ENCODE data around the gene EIF4E3.
A peak's percentile ranks its signal among the peaks of the same experiment; 100 is the strongest.

The EIF4E3 gene

GRCh38 chr3:71714595-71714994 is 10.6 kb downstream of the EIF4E3 start:
- Histone ChIP-seq H3K27me3 (ENCODE audit: low read length) (no peaks in the 10 kb centered on the region), H3K36me3 (ENCODE audit: low read length) (no peaks in the 10 kb centered on the region), H3K9ac (ENCODE audit: low read length) (no peak overlapping the region), H2AFZ (ENCODE audit: low read depth, low read length, severe bottlenecking) (no peak overlapping the region), H3F3A (ENCODE audit: insufficient read depth) (no peaks in the 10 kb centered on the region), H3K4me2 (ENCODE audit: low read depth, low read length, poor library complexity, severe bottlenecking) (no peak overlapping the region), H3K9me3 (ENCODE audit: insufficient read depth, low read length) (no peaks in the 10 kb centered on the region), H4K20me1 (ENCODE audit: low read depth, low read length) (no peaks in the 10 kb centered on the region), H3K9me2 (replicated peaks; ENCODE audit: insufficient read depth, low read length) (no peaks in the 10 kb centered on the region), H3K27ac (ENCODE audit: low read depth, low read length) (no peak overlapping the region), H3K79me2 (ENCODE audit: insufficient read depth, low read length) (no peaks in the 10 kb centered on the region), H3K4me3 (ENCODE audit: insufficient read depth, low read length, poor library complexity, severe bottlenecking) (no peak overlapping the region)
- TF ChIP-seq EZH2phosphoT487 (conservative IDR thresholded peaks at IDR 0.05; ENCODE audit: low read length) (no peak), CTCF (IDR thresholded peaks at IDR 0.05; ENCODE audit: insufficient read depth, low read length, poor library complexity, severe bottlenecking) (no peak)

GRCh38 chr3:71713041-71713440 is 12.2 kb downstream of the EIF4E3 start:
- Histone ChIP-seq H3K27me3 (ENCODE audit: low read length) (no peaks in the 10 kb centered on the region), H3K36me3 (ENCODE audit: low read length) (no peaks in the 10 kb centered on the region), H3K79me2 (ENCODE audit: insufficient read depth, low read length) (no peaks in the 10 kb centered on the region), H3K4me3 (ENCODE audit: insufficient read depth, low read length, poor library complexity, severe bottlenecking) (no peak overlapping the region), H3K9me2 (replicated peaks; ENCODE audit: insufficient read depth, low read length) (no peaks in the 10 kb centered on the region), H4K20me1 (ENCODE audit: low read depth, low read length) (no peaks in the 10 kb centered on the region), H3K27ac (ENCODE audit: low read depth, low read length) (no peak overlapping the region), H2AFZ (ENCODE audit: low read depth, low read length, severe bottlenecking) (no peak overlapping the region), H3K9me3 (ENCODE audit: insufficient read depth, low read length) (no peaks in the 10 kb centered on the region), H3K4me2 (ENCODE audit: low read depth, low read length, poor library complexity, severe bottlenecking) (no peak overlapping the region), H3F3A (ENCODE audit: insufficient read depth) (no peaks in the 10 kb centered on the region), H3K9ac (ENCODE audit: low read length) (no peak overlapping the region)
- TF ChIP-seq CTCF (IDR thresholded peaks at IDR 0.05; ENCODE audit: insufficient read depth, low read length, poor library complexity, severe bottlenecking) (no peak), EZH2phosphoT487 (conservative IDR thresholded peaks at IDR 0.05; ENCODE audit: low read length) (no peak)

GRCh38 chr3:71710906-71711494 is 14.2 kb downstream of the EIF4E3 start:
- H3K4me3 ChIP-seq (ENCODE audit: insufficient read depth, low read length, poor library complexity, severe bottlenecking) = no peak overlapping the region
- no peak overlapping the region for H3K9ac ChIP-seq (ENCODE audit: low read length)
- H3K79me2 ChIP-seq (ENCODE audit: insufficient read depth, low read length) = no peaks in the 10 kb centered on the region
- no peaks in the 10 kb centered on the region for H3K9me2 ChIP-seq (replicated peaks; ENCODE audit: insufficient read depth, low read length)
- no peaks in the 10 kb centered on the region for H3K9me3 ChIP-seq (ENCODE audit: insufficient read depth, low read length)
- TF ChIP-seq EZH2phosphoT487 (conservative IDR thresholded peaks at IDR 0.05; ENCODE audit: low read length) (no peak), CTCF (IDR thresholded peaks at IDR 0.05; ENCODE audit: insufficient read depth, low read length, poor library complexity, severe bottlenecking) (peak; percentile 40)
- H3K36me3 ChIP-seq (ENCODE audit: low read length) = no peaks in the 10 kb centered on the region
- H4K20me1 ChIP-seq (ENCODE audit: low read depth, low read length) = no peaks in the 10 kb centered on the region
- H3F3A ChIP-seq (ENCODE audit: insufficient read depth) = no peaks in the 10 kb centered on the region
- H3K27me3 ChIP-seq (ENCODE audit: low read length) = no peaks in the 10 kb centered on the region
- no peak overlapping the region for H2AFZ ChIP-seq (ENCODE audit: low read depth, low read length, severe bottlenecking)
- H3K27ac ChIP-seq (ENCODE audit: low read depth, low read length) = no peak overlapping the region
- H3K4me2 ChIP-seq (ENCODE audit: low read depth, low read length, poor library complexity, severe bottlenecking) = no peak overlapping the region
